HepG2 (cell line): ENCODE measurements around the gene FN1. TPM values are rescaled to one million over a fixed set of nuclear protein-coding genes. Genes with fewer than 3 reads are reported as not detected.

Experiments
- CBX1 ChIP-seq: IDR thresholded peaks from one replicate; pipeline ENCODE4 v1.6.1; 2016; ENCODE audit warnings: antibody characterized with exemption, low read depth
- GFI1 ChIP-seq: sonication (generic); formaldehyde crosslinking; IDR thresholded peaks from 2 replicates; pipeline ENCODE4 v1.5.0; 2020; ENCODE audit warnings: missing genetic modification reagents, mild to moderate bottlenecking, borderline replicate concordance
- GLI4 ChIP-seq: sonication (generic); formaldehyde crosslinking; IDR thresholded peaks from 2 replicates; pipeline ENCODE4 v1.5.1; 2020; ENCODE audit warnings: missing genetic modification reagents, mild to moderate bottlenecking, moderate library complexity, borderline replicate concordance
- HNF4G ChIP-seq, 2 experiments: sonication (generic) in 1 of 2; formaldehyde crosslinking in 1 of 2; IDR thresholded peaks; 2 replicates each; pipeline versions ENCODE4 v1.4.0 to v1.6.1; 2011 to 2020; ENCODE audit warnings: borderline replicate concordance in 2 of 2, low read depth in 2 of 2, mild to moderate bottlenecking in 2 of 2, low read length in 1 of 2, missing genetic modification reagents in 1 of 2, moderate library complexity in 1 of 2
- IKZF1 ChIP-seq: fragments of 450-650 bp; IDR thresholded peaks from 2 replicates; pipeline ENCODE4 v1.7.1; 2016
- ISL2 ChIP-seq: sonication (generic); formaldehyde crosslinking; IDR thresholded peaks from 2 replicates; pipeline ENCODE4 v1.5.0; 2020; ENCODE audit warnings: missing genetic modification reagents
- JARID2 ChIP-seq: sonication (generic); formaldehyde crosslinking; IDR thresholded peaks from 2 replicates; pipeline ENCODE4 v1.8.1; 2023; ENCODE audit warnings: missing genetic modification reagents, inconsistent platforms; ENCODE audit not compliant: insufficient replicate concordance
- KAT7 ChIP-seq: IDR thresholded peaks from 2 replicates; pipeline ENCODE4 v1.6.1; 2018; ENCODE audit warnings: borderline replicate concordance, missing compliant biosample characterization
- KLF11 ChIP-seq: IDR thresholded peaks from 2 replicates; pipeline ENCODE4 v1.6.1; 2016; ENCODE audit warnings: missing compliant biosample characterization
- NFATC3 ChIP-seq: sonication (generic); formaldehyde crosslinking; IDR thresholded peaks from 2 replicates; pipeline ENCODE4 v1.5.1; 2020; ENCODE audit warnings: mild to moderate bottlenecking, missing genetic modification reagents
- SOX6 ChIP-seq, 2 experiments: fragments of 450-650 bp in 1 of 2; sonication (generic) in 1 of 2; formaldehyde crosslinking in 1 of 2; IDR thresholded peaks; 2 replicates each; pipeline versions ENCODE4 v1.4.0 to v1.6.1; 2017 to 2020; ENCODE audit warnings: antibody characterized with exemption in 1 of 2, mild to moderate bottlenecking in 1 of 2, missing genetic modification reagents in 1 of 2
- YEATS4 ChIP-seq: sonication (generic); formaldehyde crosslinking; IDR thresholded peaks from 2 replicates; pipeline ENCODE4 v1.4.0; 2020; ENCODE audit warnings: missing genetic modification reagents, borderline replicate concordance
- ZBTB7B ChIP-seq: sonication (generic); formaldehyde crosslinking; IDR thresholded peaks from 2 replicates; pipeline ENCODE4 v1.4.0; 2020; ENCODE audit warnings: missing genetic modification reagents
- ZNF180 ChIP-seq: sonication (generic); formaldehyde crosslinking; IDR thresholded peaks from 2 replicates; pipeline ENCODE4 v1.4.0; 2020; ENCODE audit warnings: low read depth, missing genetic modification reagents, borderline replicate concordance
- ZNF296 ChIP-seq: sonication (generic); formaldehyde crosslinking; conservative IDR thresholded peaks from 2 replicates; pipeline ENCODE4 v1.5.0; 2020; ENCODE audit warnings: mild to moderate bottlenecking, missing genetic modification reagents
- ZNF546 ChIP-seq: sonication (generic); formaldehyde crosslinking; conservative IDR thresholded peaks from 2 replicates; pipeline ENCODE4 v1.8.1; 2023; ENCODE audit warnings: mild to moderate bottlenecking, missing genetic modification reagents
- ZNF768 ChIP-seq: sonication (generic); formaldehyde crosslinking; IDR thresholded peaks from 2 replicates; pipeline ENCODE4 v1.4.0; 2020; ENCODE audit warnings: missing genetic modification reagents
- ZZZ3 ChIP-seq: sonication (generic); formaldehyde crosslinking; IDR thresholded peaks from 2 replicates; pipeline ENCODE4 v1.4.0; 2020; ENCODE audit warnings: missing genetic modification reagents, mild to moderate bottlenecking, borderline replicate concordance
- polyA plus RNA-seq, 8 experiments: library from polyadenylated mRNA; depleted of rRNA in 3 of 8; stranded (reverse) in 7 of 8; unstranded in 1 of 8; fragments of >200 nt; fragmentation: Illumina TruSeq in 4 of 8; extraction: Trizol in 4 of 8; gene quantifications; 2 replicates each; pipeline versions ENCODE4 v1.2.1 to v1.2.3, GENCODE V29; 2011 to 2016; ENCODE audit warnings: low read depth in 4 of 8, missing spikeins in 1 of 8, mixed read lengths in 1 of 8; ENCODE audit not compliant: insufficient read depth in 1 of 8
- total RNA-seq, 5 experiments: library from RNA; depleted of rRNA; stranded (reverse); fragments of >200 nt; fragmentation: Illumina TruSeq; extraction: Trizol; gene quantifications; 2 replicates each; pipeline ENCODE4 v1.2.3, GENCODE V29; 2016; ENCODE audit warnings: low read depth in 1 of 5
- TF ChIP-seq, protein P1 (sequence below): sonication (generic); formaldehyde crosslinking; IDR thresholded peaks from 2 replicates; pipeline ENCODE4 v1.4.0; 2020; ENCODE audit warnings: missing genetic modification reagents, low read depth, mild to moderate bottlenecking, borderline replicate concordance
- TF ChIP-seq, protein P2 (sequence below): sonication (generic); formaldehyde crosslinking; IDR thresholded peaks from 2 replicates; pipeline ENCODE4 v1.5.1; 2020; ENCODE audit warnings: mild to moderate bottlenecking, missing genetic modification reagents
- TF ChIP-seq, protein P3 (sequence below): IDR thresholded peaks from 2 replicates; pipeline ENCODE4 v1.6.1; 2016; ENCODE audit warnings: missing genetic modification reagents, missing compliant biosample characterization
- TF ChIP-seq, protein P4 (sequence below): sonication (generic); formaldehyde crosslinking; IDR thresholded peaks from 2 replicates; pipeline ENCODE4; 2020; ENCODE audit warnings: missing genetic modification reagents, mild to moderate bottlenecking, borderline replicate concordance

FN1 gene
- total and polyA plus RNA-seq, 2 of the 13 experiments (the other 11 are each of a cell fraction or from before 2014, with no cell fraction given): 1,847 to 6,471 TPM

DNA sequence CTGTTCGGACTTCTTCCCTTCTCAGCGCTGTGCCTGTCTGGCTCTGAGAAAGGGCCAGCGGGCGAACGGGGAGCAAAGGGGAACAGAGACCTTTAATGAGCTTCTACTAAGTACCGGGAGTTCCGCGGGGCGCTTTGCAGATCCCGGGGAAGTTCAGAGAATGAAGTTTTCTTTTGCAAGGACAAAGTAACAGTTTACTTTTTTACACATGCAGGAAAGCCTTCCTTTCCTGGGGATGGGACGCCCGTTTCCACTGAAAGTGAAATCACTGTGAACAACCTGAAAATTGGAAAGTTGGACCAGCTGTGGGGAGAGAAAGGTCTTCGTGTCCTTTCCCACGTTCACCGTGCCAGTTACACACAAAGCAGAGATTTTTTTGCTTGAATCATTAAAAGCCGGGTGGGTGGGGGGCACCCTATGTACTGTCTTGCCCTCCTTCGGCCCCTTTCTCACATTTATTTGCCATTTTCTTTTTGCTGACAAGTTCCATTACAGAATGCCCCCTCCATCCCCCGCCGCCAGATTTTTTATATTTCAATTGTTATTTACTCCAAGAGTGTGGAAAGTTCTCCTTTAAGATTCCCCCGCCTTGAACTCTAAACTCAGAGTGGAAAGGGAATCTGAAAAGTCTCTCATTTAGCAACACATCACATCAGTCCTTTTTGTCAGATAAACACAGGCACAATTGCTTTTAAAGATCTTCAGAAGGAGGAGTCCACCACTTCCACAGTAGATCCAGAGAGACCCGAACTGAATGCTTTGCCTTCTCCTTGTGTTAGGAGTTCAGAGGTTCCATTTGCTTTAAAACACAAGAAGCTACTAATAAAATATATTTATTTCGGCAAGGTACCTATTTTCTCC, 1.1 kb upstream of the FN1 start (continued):
- TF ChIP-seq ISL2 (CRISPR knock-in tag) (peak; percentile 57; the same call in 1 of the 2 replicates), ZNF180 (CRISPR knock-in tag) (no peak), YEATS4 (no peak), NFATC3 (CRISPR knock-in tag) (peak; percentile 59; the same call in 1 of the 2 replicates), KLF11 (no peak), SOX6 (IDR thresholded peaks at IDR 0.05) (no peak), SOX6 (CRISPR knock-in tag; IDR thresholded peaks at IDR 0.05) (peak; percentile 13), GFI1 (CRISPR knock-in tag) (peak; percentile 37; the same call in 1 of the 2 replicates), ZNF768 (peak; percentile 46; the same call in 1 of the 2 replicates), ZZZ3 (CRISPR knock-in tag) (no peak), KAT7 (CRISPR knock-in tag) (0 out of 2 replicates have a peak, but pooled peaks have one; percentile 75), JARID2 (CRISPR knock-in tag) (no peak), GLI4 (CRISPR knock-in tag) (no peak), ZNF296 (no peak), HNF4G (IDR thresholded peaks at IDR 0.05; ENCODE audit: borderline replicate concordance, low read depth, low read length) (no peak), HNF4G (CRISPR knock-in tag; IDR thresholded peaks at IDR 0.05; ENCODE audit: borderline replicate concordance, low read depth) (no peak), ZBTB7B (CRISPR knock-in tag) (no peak), IKZF1 (no peak), ZNF546 (no peak), CBX1 (no peak)
- TF ChIP-seq, protein P1, sequence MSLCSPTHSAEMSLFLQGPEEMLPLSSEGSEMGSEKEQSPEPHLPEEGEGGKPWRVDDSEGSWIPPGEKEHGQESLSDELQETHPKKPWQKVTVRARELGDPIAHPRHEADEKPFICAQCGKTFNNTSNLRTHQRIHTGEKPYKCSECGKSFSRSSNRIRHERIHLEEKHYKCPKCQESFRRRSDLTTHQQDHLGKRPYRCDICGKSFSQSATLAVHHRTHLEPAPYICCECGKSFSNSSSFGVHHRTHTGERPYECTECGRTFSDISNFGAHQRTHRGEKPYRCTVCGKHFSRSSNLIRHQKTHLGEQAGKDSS (CRISPR knock-in tag): no peak
- TF ChIP-seq, protein P2, sequence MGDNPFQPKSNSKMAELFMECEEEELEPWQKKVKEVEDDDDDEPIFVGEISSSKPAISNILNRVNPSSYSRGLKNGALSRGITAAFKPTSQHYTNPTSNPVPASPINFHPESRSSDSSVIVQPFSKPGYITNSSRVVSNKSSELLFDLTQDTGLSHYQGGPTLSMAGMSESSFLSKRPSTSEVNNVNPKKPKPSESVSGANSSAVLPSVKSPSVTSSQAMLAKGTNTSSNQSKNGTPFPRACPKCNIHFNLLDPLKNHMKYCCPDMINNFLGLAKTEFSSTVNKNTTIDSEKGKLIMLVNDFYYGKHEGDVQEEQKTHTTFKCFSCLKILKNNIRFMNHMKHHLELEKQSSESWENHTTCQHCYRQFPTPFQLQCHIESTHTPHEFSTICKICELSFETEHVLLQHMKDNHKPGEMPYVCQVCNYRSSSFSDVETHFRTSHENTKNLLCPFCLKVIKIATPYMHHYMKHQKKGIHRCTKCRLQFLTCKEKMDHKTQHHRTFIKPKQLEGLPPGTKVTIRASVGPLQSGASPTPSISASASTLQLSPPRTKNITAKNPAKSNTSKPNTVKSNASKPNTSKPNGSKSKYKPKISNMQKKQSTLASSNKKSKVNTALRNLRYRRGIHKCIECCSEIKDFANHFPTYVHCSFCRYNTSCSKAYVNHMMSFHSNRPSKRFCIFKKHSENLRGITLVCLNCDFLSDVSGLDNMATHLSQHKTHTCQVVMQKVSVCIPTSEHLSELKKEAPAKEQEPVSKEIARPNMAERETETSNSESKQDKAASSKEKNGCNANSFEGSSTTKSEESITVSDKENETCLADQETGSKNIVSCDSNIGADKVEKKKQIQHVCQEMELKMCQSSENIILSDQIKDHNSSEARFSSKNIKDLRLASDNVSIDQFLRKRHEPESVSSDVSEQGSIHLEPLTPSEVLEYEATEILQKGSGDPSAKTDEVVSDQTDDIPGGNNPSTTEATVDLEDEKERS (CRISPR knock-in tag): 0 out of 2 replicates have a peak, but pooled peaks have one; percentile 51
- TF ChIP-seq, protein P3, sequence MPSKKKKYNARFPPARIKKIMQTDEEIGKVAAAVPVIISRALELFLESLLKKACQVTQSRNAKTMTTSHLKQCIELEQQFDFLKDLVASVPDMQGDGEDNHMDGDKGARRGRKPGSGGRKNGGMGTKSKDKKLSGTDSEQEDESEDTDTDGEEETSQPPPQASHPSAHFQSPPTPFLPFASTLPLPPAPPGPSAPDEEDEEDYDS (CRISPR knock-in tag): no peak
- TF ChIP-seq, protein P4, sequence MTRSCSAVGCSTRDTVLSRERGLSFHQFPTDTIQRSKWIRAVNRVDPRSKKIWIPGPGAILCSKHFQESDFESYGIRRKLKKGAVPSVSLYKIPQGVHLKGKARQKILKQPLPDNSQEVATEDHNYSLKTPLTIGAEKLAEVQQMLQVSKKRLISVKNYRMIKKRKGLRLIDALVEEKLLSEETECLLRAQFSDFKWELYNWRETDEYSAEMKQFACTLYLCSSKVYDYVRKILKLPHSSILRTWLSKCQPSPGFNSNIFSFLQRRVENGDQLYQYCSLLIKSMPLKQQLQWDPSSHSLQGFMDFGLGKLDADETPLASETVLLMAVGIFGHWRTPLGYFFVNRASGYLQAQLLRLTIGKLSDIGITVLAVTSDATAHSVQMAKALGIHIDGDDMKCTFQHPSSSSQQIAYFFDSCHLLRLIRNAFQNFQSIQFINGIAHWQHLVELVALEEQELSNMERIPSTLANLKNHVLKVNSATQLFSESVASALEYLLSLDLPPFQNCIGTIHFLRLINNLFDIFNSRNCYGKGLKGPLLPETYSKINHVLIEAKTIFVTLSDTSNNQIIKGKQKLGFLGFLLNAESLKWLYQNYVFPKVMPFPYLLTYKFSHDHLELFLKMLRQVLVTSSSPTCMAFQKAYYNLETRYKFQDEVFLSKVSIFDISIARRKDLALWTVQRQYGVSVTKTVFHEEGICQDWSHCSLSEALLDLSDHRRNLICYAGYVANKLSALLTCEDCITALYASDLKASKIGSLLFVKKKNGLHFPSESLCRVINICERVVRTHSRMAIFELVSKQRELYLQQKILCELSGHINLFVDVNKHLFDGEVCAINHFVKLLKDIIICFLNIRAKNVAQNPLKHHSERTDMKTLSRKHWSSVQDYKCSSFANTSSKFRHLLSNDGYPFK: no peak
